Cardiac fibroblast (primary cell): ENCODE measurements around the gene DNAI4.

Source experiments
- DNase-seq, 2 donors: peaks; one replicate each; pipeline versions ENCODE4 v3.0.0 to v3.0.0-alpha.2; 2010; ENCODE audit warnings: low read depth in 2 of 2
- H3K4me3 ChIP-seq, 2 donors: replicated peaks in 1 of 2; 1 replicate in 1 of 2; 2 replicates in 1 of 2; pipeline ENCODE4 v1.5.1; 2011; ENCODE audit warnings: low read depth in 2 of 2, low read length in 2 of 2, mild to moderate bottlenecking in 2 of 2, moderate library complexity in 1 of 2
- TF ChIP-seq, protein P1 (sequence below): IDR thresholded peaks from one replicate; pipeline ENCODE4 v1.5.1; 2011; ENCODE audit warnings: low read depth, mild to moderate bottlenecking, low read length, inconsistent platforms

Gene DNAI4

DNA sequence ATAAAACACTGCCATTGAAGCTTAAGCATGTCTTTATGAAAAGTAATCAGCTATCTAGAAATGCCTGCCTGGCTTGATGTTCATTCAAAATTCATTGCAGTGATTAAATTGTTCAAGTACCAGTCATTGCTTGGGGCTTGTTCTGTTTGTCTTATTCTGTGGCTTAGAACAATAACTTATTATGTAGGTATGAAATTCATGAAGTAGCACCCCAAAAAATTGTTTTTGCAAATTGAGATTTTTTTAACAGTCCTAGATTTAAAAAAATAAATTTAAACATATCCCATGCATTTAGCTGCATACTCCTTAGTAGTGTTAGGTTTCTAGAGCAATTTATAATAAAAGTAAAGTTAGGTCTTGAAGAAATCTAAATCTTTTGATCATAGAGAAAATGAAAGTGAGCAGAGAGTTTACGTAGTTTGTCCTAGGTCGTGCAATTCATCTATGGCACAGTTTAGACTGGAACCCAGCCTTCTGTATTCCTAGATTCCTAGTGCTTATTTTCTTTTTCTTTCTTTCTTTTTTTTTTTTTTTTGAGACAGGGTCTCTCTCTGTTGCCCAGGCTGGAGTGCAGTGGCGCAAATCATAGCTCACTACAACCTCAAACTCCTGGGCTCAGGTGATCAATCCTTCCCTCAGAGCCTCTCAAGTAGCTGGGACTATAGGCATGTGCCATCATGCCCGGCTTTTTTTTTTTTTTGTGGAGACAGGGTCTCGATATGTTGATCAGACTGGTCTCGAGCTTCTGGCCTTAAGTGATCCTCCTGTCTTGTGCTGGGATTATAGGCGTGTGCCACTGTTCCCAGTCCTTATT, 9.4 kb upstream of the DNAI4 start:
- TF ChIP-seq, protein P1, sequence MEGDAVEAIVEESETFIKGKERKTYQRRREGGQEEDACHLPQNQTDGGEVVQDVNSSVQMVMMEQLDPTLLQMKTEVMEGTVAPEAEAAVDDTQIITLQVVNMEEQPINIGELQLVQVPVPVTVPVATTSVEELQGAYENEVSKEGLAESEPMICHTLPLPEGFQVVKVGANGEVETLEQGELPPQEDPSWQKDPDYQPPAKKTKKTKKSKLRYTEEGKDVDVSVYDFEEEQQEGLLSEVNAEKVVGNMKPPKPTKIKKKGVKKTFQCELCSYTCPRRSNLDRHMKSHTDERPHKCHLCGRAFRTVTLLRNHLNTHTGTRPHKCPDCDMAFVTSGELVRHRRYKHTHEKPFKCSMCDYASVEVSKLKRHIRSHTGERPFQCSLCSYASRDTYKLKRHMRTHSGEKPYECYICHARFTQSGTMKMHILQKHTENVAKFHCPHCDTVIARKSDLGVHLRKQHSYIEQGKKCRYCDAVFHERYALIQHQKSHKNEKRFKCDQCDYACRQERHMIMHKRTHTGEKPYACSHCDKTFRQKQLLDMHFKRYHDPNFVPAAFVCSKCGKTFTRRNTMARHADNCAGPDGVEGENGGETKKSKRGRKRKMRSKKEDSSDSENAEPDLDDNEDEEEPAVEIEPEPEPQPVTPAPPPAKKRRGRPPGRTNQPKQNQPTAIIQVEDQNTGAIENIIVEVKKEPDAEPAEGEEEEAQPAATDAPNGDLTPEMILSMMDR = no peak
- peak overlapping the region in 1 of 2 donors; percentile 26 for H3K4me3 ChIP-seq
- peak in 1 of 2 donors; percentile 43 for DNase-seq

DNA sequence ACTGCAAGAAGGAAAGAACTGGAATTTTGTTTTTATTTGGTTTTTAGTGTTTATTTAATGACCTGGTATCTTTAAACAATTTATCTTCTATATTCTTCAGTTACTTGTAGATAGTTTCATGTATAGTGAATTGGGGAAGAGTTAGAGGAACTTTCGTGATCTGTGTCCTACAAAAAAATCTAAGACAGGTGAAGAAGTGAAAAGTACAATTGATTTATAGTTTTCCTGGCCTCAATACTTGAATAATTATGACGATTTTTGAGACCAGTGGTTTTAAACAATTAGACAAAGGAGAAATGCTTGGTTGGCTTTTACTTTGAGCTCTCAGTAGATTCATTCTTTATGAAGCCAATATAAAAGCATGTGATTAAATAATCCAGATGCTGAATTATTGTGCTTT, 7.6 kb upstream of the DNAI4 start:
- TF ChIP-seq, protein P1 = no peak
- no peak for DNase-seq
- peak overlapping the region in 1 of 2 donors; percentile 77 for H3K4me3 ChIP-seq

DNA sequence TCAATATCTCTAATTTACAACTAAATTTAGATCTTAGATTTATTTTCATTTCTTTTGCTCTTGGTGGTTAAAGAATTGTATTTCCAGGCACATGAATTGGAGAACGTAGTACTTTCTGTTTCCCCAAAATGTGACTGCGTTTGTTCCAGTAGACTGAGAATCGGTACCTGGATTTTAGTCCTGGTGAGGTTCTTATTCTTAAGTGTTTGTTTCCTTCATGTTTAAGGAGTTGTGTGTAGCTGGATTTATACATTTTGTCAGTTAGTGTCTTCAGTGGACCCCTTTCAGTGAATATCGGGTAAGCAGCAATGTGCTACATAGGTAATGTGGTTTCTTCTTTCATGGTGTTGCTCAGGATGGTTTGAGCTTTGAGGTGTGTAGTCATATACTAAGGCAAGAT, 6.9 kb upstream of the DNAI4 start:
- TF ChIP-seq, protein P1 = no peak
- peak in 1 of 2 donors; percentile 26 for DNase-seq
- peak overlapping the region; percentile 77 for H3K4me3 ChIP-seq

DNA sequence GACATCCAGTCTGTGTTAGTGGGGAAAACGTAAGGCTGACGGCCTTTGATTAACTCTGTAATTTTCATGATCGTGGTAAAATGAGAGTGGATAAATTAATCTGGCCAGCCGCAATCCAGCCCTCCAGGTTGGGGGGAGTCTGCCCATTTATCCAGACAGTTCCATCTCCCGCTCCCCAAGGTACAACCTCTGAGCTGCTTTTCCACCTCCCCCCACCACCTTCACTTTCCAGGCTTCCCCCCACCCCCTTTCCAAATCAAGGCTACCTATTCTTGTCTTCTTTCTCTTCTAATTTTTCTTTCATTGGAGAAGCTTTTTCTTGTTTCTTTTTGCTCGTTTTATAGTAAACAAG, 6.1 kb upstream of the DNAI4 start:
- TF ChIP-seq, protein P1 = no peak
- DNase-seq = no peak
- H3K4me3 ChIP-seq = peak overlapping the region; percentile 77

DNA sequence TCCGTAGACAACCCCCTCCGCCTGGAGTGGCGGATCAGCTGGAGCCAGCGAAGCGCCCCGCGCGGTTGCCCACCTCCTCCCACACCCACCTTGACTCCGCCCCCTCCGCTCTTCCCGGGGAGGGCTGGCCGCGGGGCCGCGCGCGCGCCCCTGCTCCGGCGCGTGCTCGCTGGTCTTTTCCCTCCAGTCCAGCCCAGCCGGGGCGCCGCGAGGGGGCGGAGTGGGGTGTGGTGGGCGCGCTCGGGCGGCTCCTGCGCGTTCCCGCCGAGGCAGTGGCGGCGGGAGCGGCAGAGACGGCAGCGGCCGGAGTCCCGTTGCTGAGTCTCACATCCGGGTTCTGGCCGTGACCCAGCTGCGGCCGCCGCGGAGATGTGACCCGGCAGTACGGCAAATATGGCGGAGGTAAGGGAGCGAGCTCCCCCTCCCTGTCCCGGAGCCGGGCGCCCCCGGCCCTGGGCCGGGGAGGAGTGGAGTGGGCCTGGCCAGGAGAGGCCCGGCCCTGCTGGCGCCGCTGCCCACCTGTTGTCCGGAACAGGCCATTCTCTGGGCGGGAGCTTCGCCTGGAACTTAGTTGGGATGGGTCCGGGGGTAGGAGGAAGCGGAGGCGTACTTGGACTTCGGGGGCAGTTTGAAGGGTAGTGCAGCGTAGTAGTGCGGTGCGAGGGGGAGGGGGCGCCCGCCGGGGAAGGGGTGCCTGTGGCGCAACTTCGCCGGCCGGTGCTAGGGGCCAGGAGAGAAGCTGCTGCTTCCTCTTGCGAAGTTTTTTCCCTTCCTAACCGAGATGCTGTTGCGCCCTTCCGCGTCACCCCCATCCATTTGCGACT, 5.6 kb upstream of the DNAI4 start:
- H3K4me3 ChIP-seq = peak overlapping the region; percentile 77
- peak; percentile 94 to 95 for DNase-seq
- TF ChIP-seq, protein P1 = no peak

DNA sequence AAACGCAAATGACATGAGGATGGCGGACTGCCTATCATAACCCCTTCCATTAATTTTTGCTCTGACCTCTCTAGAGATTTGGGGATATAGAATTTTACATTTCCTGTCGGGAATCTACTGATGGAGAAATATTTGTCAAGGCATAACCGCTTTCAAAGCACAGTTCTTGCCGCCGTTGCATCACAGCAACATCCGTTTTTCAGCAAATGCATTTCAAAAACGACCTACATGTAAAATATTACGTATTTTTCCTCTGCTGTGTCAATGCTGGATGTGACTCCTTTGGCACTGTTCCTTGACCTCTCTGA, 5.0 kb upstream of the DNAI4 start:
- peak overlapping the region; percentile 52 to 57 for H3K4me3 ChIP-seq
- TF ChIP-seq, protein P1 = no peak
- no peak for DNase-seq
